SW480 (cell line): Measurements from ENCODE around the gene C18orf63.

Experiments used
- DNase-seq: peaks from one replicate; pipeline ENCODE4 v3.0.0-alpha.2; 2016; ENCODE audit warnings: low spot score

Gene C18orf63

GRCh38 chr18:74377776-74378175 lies 62.1 kb downstream of the C18orf63 start:
- no peak for DNase-seq

DNA sequence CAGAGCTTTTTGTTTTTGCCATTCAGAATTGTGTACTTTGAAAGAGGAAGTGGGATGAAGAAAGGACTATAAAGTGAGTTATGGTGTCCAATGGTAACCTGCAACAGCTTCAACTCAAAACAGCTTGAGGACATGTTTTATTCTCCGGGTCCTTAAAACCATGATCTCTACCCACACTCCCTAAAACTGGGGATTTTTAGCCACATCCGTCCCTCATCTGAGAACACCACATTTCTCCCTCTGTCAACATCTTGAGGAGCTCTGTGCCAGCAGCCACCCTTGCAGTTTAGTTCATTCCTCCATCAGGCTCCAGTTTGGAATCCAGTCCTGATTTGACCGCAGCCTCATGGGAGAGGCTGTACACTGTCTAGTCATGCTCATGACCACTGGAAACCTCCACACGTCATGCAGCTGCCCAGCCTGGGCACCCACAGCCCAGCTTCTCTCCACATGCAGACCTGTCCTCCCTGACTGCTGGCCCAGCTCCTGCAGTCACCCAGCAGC lies 62.6 kb downstream of the C18orf63 start:
- DNase-seq: no peak

DNA sequence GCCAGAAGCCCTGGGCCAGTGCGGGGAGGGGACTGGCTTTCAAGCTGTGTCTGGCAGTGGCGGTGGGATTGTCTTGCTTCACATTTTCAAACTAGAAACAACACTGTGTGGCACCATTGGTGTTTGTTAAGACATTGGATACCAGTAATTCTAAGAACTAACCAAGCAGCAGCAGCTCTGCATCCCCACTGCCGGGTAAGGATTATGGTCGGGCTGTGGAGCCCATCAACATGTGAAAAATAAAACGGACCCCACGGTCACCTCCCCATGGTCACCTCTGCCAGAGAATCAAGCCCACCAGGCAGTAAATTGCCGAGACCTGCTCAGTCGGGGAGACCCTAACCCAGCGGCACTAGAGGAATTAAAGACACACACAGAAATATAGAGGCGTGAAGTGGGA lies 65.3 kb downstream of the C18orf63 start:
- DNase-seq: no peak

- no peak for DNase-seq
Measured at GRCh38 chr18:74381621-74382295, 66.1 kb downstream of the C18orf63 start.

DNA sequence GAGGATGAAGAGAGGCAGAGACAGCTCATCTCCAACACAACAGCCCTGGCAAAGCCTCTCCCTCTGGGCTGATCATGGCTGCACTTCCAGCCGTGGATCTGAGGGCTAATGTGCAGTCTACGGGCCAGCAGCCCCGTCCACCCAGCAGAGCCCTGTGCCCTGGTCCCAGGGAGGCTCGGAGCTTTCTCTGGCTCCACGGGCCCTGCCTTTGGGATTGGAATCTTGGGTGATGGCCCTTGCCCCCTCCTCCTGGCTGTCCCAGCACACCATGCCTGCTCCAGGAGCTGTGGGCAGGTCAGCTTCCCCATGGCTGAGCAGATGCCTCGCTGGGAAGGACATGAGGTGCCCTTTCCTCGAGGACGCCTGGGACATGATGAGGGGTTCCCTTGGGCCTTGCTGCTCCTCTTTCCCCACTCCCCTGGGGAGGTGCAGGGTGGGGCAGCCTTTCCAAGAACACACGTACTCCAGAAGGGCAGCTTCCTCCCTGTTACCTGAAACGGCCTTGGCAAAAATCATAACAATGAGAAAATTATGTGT lies 66.9 kb downstream of the C18orf63 start:
- DNase-seq: no peak

- DNase-seq: no peak
Measured at GRCh38 chr18:74387383-74387782, 71.7 kb downstream of the C18orf63 start.

GRCh38 chr18:74388227-74388626 lies 72.6 kb downstream of the C18orf63 start:
- no peak for DNase-seq

DNA sequence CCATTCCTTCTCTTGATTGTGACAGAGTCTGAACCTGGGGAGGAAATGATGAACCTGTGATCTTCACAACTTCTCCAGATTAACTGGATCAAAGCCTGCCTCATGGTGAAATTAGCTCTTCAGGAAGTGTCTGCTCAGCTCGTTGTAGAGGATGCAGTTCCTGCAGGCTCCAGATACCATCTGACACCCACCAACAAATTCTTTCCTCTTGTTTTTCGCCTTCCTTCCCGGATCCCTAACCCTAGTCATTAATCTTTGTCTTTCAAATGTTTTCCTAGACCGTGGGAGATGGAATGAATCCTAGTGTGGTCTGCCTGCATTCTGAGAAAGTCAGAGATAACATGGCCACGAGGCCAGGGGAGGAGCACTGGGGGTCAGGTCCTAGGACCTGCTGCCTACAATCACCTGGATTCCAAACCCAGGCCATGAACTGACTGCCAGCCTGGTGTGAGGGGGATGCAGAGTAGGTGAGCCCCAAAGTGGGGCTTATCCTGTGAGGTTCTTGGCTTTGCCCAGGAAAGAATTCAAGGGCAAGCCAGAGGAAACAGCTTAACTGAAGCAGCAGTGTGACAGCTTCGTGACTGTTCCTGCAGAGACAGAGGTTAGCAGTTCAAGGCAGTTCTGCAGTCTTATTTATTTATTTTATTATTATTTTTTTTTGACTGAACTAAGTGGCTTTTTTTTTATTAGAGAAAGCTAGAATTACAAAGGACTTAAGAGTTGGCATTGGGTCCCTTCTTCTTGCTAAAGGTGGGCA lies 73.7 kb downstream of the C18orf63 start:
- no peak for DNase-seq

DNA sequence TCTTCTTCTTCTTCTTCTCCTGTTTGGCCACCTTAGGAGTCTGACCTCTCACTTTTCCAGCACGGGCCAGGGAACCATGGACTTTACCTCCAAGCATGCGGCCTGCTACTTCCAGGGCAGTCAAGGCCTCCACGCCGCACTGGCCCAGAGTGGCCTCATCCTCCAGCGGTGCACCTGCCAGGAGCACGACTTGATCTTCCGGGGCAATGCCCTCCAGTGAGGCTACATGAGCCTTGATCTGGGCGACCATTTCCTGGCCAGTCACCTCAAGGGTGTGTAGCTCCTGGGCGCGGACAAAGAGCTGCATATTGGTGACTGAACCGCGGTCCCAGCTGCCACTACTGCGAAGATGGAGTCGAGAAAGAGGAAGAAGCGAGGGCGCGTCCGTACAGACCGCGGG lies 74.4 kb downstream of the C18orf63 start:
- DNase-seq: no peak

DNA sequence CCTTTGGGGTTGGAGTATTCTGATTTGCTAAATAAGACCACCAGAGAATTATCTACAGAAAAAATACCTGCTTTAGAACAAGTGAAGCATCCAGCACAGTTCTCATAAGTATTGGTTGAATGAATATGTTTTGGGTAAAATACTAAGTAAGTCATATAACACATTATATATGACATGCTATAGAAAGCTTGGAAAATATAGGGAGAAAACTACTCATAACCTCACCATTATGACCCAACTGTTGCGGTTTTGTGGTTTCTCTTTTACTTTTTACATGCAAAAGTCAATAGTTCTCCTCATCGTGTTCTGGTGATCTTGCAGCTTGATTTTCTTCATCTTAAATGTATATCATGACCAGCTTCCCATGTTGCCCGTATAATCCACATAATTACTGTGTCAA lies 75.3 kb downstream of the C18orf63 start:
- no peak for DNase-seq

DNA sequence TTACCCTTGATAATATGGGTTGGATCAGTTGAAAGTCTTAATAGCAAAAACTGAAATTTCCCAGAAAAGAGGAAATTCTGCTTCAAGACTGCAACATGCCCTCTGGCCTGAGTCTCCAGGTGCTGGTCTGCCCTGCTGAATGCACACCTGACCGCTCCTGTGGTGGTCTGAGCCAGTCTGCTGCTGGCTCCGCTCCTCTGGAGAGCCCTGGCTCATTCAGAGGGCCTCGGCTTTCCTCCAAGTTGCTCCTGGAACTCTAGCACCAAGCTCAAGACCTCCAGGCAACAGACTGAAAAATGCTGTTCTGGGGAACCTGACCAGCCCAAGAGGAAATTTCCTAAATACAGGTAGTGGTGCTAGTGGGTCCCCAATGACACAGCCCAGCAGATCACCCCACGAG lies 76.7 kb downstream of the C18orf63 start:
- DNase-seq: no peak

- DNase-seq: no peak
Measured at GRCh38 chr18:74395006-74395405, 79.4 kb downstream of the C18orf63 start.

DNA sequence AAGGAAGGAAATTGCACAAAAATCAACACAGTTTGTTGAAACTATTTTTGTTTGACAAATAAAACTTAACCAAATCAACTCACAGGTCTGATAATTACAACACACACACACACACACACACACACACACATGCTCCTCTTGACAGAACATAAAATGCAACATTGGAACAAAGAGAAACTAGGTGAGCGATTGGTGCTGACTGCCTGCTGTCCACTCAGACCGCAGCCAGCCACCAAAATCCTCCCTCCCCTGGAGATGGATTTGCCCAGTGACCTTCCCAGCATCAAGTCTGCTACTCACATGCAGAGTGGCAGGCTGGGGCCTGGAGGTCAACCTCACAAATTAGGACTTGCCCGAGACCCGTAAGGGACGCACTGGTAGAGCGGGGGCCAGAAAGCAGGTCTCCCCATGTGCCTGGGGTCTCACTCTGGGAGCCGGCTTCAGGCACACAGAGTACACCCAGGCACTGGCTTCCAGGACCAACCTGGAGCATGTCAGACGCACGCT lies 80.1 kb downstream of the C18orf63 start:
- no peak for DNase-seq

DNA sequence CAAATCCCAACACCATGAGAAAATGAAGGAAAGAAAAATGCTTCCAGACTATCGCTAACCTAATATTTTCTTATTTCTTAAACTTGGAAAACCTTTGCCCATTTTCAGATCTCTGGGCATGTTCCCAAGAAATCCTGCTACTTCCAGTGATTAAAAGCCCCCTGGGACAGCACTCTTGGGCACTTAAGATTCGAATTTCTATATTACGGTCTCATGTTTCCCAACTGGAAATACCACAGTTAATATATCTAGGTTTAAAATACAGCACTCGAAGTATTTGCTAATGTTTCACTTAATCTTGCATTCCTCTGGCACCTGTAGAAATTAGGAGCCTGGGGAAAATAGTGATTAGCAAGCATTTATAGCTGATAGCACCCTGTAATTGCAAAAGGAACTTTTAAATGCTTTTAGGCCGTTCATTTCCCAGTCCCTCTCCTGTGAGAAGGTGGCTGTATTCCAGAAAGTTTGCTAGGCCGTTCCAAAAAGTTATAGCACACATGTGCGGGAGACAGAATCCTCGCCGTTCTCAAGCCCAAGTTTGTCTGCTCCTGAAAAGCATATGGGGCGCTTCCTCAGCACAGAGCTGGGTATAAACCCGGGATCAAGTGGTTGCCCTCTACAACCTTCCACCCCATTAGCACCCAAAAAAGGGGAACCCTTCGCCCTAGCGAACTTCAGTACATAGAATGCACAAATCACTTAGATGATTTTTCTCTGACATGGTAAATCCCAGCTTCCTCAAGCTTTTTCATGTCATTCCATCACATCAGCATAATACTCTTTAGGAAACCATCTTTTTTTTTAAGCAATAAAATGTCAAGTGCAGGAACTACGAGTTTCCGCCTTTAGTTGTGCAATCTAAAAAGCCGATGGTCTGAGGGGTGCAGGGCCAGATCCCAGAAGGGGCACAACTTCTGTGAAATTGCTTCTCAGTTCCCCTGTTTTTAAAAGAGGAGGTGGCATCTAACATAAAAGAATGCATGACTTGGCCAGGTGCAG lies 80.8 kb downstream of the C18orf63 start:
- no peak for DNase-seq

GRCh38 chr18:74397572-74397971 lies 81.9 kb downstream of the C18orf63 start:
- no peak for DNase-seq

DNA sequence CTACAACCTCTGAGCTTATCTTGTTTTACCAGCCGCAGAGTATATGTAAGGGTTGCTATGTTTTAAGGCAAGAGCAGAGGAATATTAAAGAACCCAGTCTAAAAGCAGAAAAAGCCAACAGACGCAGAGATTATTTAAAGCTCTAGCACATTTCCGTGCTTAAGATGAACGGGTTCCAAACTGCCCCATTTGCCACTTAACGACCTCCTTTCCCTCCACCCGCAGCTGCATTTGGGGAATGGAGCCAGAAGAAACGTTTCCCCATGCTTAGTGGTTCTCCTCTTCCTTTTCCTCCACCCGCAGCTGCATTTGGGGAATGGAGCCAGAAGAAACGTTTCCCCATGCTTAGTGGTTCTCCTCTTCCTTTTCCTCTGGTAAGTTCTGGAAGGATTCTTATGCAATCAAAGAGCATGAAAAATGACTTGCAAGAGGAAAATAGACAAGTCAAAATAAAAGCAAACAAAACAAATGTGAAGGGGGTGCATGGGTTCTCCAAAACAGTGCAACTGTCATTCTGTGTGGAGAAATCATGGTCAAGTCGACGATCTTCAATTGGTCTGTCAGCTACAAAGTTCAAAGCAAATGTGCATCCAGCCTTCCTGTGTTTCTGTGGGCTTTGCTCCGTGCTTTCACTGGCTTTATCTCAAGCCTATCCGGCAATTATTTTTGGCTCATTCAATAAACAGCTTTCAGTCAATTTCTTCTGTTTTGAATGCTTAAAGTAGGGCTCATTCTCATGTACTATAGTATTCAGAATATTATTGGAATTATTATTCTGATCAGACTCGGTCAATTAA lies 83.7 kb downstream of the C18orf63 start:
- DNase-seq: no peak

- no peak for DNase-seq
Measured at GRCh38 chr18:74400813-74401212, 85.2 kb downstream of the C18orf63 start.

DNA sequence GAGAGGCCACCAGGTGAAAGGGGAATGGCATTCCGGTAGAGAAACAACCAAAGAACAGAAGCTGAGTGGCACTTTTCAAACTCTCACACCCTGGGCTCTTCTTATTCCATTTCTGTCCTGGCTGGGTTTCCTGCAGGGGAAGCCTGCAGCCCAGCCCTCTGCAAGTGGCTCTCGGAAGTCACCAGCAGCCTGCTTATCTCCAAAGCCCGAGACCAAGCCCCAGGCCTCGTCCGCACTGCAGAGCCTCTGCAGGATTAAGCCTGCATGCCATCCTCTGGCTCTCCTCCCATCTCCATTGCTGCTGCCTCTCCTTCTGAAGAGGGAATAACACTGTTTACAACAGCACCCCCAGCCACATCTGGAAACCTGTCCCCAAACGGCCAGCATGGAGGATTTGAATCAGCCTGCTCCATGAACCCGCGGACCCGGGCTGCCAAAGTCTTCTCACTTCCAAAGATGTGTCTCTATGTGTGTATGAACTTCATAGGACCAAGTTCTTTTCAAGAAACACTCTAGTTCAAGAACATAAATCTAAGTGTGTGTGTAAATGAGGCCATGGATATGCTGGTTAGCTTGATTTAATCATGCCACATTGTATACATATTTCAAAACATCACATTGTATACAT lies 87.3 kb downstream of the C18orf63 start:
- DNase-seq: no peak

- DNase-seq: no peak
Measured at GRCh38 chr18:74407888-74408287, 92.2 kb downstream of the C18orf63 start.
